ENCODE measurements around the gene MYF5.

GRCh38 chr12:80714055-80714454 is 2.7 kb upstream of the MYF5 start:
- TF ChIP-seq, protein P1, sequence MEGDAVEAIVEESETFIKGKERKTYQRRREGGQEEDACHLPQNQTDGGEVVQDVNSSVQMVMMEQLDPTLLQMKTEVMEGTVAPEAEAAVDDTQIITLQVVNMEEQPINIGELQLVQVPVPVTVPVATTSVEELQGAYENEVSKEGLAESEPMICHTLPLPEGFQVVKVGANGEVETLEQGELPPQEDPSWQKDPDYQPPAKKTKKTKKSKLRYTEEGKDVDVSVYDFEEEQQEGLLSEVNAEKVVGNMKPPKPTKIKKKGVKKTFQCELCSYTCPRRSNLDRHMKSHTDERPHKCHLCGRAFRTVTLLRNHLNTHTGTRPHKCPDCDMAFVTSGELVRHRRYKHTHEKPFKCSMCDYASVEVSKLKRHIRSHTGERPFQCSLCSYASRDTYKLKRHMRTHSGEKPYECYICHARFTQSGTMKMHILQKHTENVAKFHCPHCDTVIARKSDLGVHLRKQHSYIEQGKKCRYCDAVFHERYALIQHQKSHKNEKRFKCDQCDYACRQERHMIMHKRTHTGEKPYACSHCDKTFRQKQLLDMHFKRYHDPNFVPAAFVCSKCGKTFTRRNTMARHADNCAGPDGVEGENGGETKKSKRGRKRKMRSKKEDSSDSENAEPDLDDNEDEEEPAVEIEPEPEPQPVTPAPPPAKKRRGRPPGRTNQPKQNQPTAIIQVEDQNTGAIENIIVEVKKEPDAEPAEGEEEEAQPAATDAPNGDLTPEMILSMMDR (IDR thresholded peaks at IDR 0.05): no peak
- TF ChIP-seq POLR2A (IDR thresholded peaks at IDR 0.05): no peak

Data from uterus (tissue), 2 donors.